Measurements from ENCODE around the gene ZNF500.
"Not testable (repeated sequence)": the region's sequence is repeated elsewhere in the genome, so short reads cannot be mapped to it uniquely, and the experiment has no call there.

The ZNF500 gene

GRCh38 chr16:4738370-4738769 is 28.6 kb downstream of the ZNF500 start:
- DNase-seq = not testable (repeated sequence)

- DNase-seq = no peak
These were observed 29.4 kb downstream of the ZNF500 start for GRCh38 chr16:4737545-4737944.

DNA sequence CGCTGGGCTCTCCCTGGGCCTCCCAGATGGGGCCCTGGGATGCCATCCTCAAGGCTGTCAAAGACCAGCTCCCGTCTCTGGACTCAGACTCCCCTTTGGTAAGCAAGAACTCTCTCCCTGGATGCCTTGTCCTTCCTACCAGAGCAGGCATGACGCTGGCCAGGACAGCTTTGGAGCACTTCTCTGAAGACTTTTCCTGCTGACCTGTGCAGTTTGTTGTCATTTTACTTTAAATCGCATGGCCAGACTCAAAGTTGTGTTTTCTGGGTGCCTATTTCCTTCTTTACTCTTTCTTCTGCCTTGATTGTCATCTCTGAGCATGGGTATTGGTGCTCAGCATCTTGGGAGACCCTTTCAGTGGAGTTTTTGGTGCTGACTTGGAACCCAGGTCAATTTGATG is 30.4 kb downstream of the ZNF500 start:
- no peak for DNase-seq

DNA sequence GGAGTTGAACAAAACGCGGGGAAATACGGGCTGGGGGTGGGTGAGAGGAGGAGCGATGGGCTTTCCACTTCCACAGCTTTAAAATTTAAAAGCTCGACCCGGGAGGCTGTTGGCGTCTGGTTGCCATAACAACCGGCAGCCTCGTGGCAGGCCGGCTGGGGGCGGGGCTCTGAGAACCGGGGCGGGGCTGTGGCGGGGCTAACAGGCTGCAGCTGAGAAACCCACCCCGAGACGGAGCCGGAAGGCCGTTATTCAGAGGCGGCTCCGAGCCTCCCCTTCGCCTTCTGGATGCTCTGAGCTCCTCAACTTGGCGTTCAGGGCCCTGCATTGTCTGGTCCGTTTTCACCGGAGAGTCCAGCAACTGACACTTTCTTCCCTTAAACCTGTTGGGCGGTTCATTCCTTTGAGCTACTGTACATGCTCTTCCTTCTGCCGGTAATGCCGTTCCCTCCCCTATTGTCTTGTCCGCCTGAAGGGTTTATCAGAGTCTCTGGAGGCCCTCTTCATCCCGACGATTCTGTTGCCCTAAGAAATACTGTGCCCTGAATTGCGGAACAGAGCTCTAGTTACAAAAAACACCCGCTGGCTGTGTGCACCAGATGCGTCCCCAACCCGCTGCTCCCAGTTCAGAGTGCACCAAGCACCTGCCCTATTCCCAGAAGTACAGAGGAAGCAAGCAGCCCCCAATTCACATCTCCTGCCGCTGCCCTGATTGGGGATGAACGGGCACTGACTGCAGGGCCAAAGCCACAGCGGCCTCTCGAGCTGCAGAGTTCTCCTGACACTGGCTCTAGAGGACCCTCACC is 32.0 kb downstream of the ZNF500 start:
- peak; percentile 7 for DNase-seq

DNA sequence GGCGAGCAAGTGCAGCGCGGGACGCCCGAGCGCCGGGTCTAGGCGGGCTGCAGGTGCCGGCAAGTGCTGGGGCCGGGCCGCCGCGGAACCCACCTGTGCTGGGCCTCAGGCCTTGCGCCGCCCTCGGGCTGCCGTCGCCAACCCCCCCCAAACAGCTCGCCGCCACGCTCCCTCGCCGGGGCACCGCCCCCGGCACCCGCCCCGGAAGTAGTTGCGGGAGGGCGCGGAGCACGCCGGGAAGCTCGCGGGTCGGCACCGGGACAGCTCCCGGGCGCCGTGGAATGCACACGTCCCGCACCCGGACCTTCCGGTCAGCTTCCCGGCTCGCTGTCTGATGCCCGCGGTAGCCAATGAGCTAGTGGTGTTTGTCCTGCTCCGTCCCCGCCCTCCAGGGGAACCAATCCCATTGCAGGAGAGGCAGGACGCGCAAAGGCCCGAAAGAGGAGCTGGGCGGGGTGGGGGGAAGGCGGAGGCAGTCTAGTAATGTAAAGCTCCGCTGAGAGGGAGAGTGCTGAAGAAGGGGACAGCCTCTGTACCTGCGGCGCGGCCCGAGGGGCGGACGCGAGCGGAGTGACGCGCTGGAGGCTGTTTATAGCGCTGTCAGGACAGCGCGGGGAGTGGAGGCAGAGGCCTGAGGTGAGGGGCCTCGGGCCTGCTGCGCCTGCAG is 32.8 kb downstream of the ZNF500 start, which contains the start of the genes ANKS3 and DNAAF8:
Gene ANKS3 (minus strand): TSS at position 209 of the 667 bp plus-strand sequence. CDS start 4,122 bp downstream, outside the sequence.
Gene DNAAF8 (plus strand): TSS at position 475 of the 667 bp plus-strand sequence. CDS start 1,978 bp downstream, outside the sequence.
- peak; percentile 20 for DNase-seq

DNA sequence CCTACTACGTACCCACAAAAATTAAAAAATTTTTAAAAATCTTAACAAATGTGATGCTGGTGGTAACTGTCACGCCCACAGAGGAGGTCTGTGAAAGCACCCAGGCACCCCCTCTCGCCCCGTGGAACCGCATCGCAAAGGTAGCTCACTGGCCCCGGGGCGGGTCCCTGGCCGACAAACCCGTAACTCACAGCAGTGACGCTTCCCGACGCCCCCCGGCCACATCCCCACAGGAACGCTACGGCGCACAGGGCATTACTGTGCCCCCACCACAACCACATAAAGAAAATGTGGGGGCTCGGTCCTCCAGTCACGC is 33.3 kb downstream of the ZNF500 start:
- DNase-seq = no peak

DNA sequence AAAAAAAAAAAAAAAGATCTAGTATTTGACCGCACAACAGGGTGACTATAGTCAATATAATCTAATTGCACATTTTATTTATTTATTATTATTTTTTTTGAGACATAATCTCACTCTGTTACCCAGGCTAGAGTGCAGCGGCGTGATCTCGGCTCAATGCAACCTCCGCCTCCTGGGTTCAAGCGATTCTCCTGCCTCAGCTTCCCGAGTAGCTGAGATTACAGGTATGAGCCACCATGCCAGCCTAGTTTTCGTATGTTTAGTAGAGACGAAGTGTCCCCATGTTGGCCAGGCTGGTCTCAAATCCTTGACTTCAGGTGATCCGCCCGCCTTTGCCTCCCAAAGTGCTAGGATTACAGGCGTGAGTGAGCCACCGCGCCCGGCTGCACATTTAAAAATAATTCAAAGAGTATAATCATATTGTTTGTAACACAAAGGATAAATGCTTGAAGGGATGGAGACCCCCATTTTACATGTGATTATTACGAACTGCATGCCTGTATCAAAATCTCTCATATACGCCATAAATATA is 33.7 kb downstream of the ZNF500 start:
- no peak for DNase-seq

DNA sequence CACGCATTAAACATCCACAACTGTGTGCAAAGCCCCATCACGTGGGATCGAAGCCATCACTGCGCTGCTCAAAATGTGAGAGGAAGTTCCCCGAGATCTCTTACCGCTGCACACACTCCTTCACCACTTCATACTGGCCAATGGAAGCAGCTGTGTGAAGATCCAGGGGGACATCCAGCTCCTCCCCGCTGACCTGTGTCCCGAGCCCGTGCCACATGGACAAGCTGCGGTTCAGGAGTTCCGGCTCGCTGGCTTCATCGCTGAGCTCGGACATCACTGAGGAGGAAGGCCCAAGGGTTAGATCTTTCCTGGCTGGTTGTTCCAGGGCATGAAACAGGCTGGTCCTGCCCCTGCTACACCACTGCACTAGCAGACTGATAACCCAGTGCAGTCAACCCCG is 37.1 kb downstream of the ZNF500 start:
- no peak for DNase-seq

DNA sequence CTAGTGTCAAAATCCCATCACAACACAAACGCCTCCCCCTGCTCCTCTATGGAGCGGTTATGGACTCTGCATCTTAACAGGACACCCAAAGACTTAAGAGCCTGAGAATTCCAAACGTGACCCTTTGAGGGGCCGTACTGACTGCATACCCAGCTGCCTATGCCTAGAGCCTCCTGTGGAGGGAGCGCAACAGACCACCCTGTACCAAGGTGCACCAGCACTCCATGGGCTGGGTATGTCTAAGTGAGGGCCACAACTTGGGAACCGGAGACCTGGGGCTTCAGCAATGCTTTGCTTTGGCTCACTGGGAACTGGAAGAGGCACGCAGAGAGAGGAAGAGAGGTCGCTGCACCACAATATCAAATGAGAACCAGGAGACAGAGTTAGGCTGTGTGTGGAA is 38.3 kb downstream of the ZNF500 start:
- DNase-seq = no peak

DNA sequence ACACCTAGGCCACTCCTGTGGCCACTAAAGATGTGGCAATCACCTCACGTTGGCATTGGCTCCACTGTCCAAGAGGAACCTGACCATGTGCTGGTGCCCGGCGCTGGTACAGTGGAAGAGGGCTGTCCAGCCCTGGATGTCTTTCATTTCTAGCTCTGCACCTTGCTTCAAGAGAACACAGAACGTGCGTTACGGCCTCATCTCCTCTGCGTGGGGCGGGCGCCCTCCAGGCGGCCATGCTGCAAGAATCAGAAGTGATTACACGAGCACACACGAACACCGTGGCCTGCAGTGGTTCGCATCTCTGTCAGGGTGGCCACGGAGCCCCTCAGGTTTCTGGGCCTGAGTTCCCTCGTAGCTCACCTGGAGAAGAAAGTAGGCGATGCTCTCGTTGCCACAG is 40.3 kb downstream of the ZNF500 start:
- DNase-seq = no peak

DNA sequence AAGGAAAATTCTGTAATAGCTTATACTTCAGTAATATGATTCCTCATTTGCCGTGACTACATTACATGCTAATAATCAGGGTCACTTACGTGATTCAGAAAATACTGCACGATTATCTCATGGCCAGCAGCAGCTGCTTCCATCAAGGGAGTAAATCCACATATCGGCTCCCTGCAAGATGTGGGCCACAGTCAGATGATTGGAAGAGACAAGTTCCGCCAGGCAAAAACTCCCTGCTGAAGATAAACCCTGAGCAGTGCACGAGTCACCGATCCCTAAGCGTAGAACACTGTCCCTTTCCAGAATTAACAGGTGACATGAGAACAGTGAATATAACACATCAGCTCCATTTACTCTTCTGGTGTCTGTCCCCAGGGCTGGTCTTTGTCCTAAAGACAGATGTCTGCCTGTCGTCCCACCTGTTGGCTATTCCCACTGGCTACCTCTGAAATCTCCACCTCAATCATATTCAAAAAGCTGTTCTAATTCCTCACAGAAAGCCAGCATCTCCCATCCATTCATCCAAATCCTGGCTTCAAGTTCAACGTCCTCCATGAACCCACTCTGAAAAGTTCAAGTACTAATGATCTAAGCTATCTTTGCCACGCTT is 42.2 kb downstream of the ZNF500 start:
- DNase-seq = no peak

GRCh38 chr16:4723071-4723767 is 43.7 kb downstream of the ZNF500 start:
- DNase-seq = no peak

GRCh38 chr16:4718466-4718865 is 48.5 kb downstream of the ZNF500 start:
- DNase-seq = no peak

DNA sequence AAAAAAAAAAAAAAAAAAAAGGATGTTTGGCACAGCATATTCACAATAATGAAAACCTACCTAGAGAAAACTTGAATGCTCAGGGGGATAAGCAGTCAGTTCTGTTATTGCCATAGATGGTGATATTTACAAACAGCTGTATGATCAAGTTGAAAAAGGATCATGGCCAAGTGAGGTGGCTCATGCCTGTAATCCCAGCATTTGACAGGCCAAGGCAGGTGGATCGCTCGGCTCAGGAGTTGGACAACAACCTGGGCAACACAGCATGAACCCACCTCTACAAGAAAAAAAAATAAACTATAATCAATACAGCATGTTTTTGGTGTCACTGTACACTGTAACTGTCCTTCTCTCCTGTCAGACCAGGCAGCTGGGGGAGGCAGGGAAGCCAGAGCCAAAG is 52.0 kb downstream of the ZNF500 start:
- DNase-seq = no peak

DNA sequence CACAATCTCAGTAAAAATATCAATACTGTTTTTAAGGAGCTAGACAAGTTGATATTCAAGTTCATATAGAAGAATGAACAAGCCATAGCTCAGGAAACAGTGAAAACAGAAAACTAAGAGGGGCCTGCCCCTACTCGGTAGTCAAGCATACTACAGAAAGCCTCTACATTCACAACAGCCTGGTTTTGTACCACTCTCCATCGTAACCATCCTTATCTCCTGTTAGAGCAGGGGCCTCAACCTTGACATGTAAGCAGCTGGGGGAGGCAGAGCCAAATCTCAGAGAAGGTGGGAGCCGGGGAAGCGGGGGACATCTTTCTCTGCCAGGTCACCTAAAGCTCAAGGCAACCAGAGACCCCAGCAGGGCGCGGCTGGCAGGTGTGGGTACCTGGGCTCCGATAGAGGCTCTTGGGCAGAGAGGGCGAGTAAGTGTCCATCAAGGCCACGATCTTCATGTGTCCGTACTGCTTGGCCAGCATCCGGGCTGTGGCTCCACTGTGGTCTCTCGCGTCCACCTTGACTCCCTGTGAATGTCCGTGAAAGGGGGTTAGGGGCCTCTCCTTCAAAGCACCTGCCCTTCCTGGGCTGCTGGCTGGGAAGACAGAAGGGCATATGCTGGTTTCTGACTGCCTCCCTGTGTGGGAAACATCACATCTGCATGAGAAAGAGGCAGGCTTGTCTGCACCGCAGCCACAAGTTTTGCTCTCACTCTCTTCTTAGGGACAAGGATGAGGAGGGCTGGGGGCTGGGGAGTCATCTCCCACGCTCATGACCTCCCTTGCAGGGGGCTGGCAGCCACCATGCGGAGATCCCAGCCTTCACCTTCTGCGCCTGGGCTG is 53.1 kb downstream of the ZNF500 start:
- no peak for DNase-seq

DNA sequence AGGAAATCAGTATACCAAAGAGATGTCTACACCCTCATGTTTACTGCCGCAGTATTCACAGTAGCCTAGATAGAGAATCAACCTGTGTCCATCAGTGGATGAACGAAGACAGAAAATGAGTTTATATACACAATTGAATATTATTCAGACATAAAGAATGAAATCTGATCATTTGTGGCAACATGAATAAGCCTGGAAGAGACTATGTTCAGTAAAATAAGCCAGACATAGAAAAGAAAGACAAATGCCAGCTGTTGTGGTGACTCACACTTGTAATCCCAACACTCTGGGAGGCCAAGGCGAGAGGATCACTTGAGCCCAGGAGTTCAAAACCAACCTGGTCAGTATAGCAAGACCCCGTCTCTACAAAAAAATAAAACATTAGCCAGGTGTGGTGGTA is 57.5 kb downstream of the ZNF500 start:
- DNase-seq = no peak

- no peak for DNase-seq
These were observed 60.1 kb downstream of the ZNF500 start for GRCh38 chr16:4706871-4707270.

DNA sequence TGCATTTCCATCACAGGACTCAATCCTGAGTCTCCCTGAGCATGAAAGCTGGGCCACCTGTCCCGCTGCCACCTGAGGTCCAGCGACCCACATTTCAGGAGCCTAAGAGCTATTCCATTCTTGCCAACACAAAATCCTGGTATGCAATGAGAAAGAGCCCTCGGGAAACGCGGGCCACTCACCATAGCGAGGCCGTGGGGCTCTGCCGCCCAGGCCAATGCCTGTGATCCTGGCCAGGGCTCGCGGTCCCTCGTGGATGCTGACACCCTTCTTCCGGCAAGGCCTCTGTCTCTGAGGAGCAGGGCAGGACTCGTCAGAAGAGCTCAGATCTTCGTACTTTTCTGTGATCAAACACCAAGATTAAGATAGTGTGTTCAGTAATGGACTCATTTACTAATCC is 62.0 kb downstream of the ZNF500 start:
- DNase-seq = no peak

DNA sequence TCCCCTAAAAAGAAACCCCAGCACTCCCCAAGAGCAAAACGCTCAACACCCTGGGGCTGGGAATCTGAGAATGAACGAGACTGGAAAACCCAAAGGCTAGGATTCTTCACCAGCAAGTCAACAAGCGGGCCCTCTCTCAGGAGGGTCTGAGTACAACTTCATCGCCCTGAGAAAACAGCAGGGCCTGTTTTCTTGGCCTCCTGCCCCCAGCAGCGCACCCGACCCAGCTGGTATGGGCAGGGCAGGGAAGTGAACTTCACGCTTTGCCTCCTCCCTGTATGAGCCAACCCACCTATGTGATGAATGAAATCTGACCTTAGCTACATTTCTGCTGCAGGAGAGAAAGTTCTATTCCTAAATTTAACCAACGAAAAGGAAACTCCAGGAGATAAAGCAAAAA is 62.5 kb downstream of the ZNF500 start:
- DNase-seq = no peak

DNA sequence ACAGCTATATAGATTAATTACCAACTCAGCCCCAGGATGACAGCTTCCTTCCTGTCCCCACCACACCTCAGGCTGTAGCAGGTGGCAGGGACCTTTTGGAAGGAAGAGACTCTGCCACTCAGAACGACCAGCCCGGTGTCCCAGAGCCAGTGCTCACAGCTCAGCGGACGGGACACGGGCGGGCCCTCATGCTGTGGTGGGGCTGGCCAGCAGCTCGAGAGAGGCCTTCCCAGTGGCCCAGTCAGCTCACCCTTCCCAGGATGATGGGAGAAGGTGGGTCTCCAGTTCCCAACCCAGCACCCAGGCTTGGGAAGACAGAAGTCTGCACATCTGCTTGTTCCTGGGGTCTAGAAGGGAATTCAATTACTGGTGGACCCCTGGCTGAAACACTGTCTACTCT is 63.1 kb downstream of the ZNF500 start:
- DNase-seq = no peak

DNA sequence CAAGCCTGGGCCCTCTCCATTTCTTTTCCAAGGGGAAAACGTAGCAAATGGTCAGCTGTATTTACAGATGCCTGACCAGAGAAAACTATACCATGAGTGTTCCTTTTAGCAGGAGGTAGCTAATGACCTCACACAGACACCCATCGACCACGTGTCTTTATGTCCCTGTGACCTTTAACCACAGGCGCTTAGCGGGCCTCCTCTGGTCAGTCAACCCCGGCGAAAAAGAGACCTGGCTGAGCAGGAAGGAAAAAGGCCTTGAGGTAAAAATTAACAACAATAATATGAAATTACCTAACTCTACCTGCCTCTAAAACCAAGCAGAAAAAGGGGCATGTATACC is 64.5 kb downstream of the ZNF500 start:
- no peak for DNase-seq

DNA sequence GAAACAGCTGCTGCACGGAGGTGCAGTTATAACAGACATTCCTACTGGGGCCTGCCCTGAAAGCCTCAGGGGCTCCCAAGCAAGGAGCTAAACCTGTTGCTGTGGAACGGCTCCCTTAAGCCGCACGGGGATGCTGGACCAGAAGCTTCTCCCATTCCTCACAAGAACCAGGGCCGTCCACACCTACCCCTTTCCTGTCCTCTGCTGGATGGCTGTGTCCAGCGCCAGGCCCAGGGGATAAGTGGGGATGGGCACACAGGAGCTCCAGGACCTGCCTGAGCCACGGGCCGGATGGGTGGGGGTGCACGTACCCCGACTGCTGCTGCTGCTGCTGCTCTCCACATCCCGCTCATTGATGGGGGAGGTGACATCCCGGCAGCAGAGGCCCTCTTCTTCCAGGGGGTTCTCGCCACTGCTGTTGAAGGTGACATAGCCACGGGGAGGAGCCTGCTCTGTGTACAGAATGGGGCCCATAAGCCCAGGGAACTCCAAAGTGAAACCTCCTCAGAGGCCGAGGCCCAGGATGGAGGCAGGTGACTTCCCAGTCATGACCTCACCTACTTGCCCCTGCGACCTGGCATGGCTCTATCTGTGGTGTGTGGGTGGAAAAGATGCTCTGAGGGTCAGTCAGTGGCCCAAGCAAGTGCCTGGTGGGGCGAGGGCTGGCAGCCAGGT is 65.0 kb downstream of the ZNF500 start:
- no peak for DNase-seq

Data from NCI-H1436 treated with DMSO at 0.1 percent for 48 hours (cell line).